GM18526 (cell line): Measurements from ENCODE around the gene MRPS23.

ENCODE experiments used
- POLR2A ChIP-seq: IDR thresholded peaks from 3 replicates; pipeline ENCODE4 v1.6.1; 2011; ENCODE audit not compliant: insufficient read length; ENCODE audit errors: extremely low read depth

MRPS23 gene

GRCh38 chr17:57886020-57886419, 36.2 kb upstream of the MRPS23 start:
- TF ChIP-seq POLR2A = no peak

- TF ChIP-seq POLR2A = no peak
Measured at GRCh38 chr17:57885148-57885915, 35.5 kb upstream of the MRPS23 start.

- no peak for TF ChIP-seq POLR2A
Measured at GRCh38 chr17:57881783-57882351, 32.0 kb upstream of the MRPS23 start.

- no peak for TF ChIP-seq POLR2A
Measured at GRCh38 chr17:57881143-57881542, 31.3 kb upstream of the MRPS23 start.

- no peak for TF ChIP-seq POLR2A
Measured at GRCh38 chr17:57880086-57880456, 30.2 kb upstream of the MRPS23 start.

GRCh38 chr17:57879437-57880085, 29.7 kb upstream of the MRPS23 start:
- TF ChIP-seq POLR2A = no peak

- TF ChIP-seq POLR2A = no peak
Measured at GRCh38 chr17:57877803-57878377, 28.0 kb upstream of the MRPS23 start.

GRCh38 chr17:57876866-57877237, 27.0 kb upstream of the MRPS23 start:
- no peak for TF ChIP-seq POLR2A

GRCh38 chr17:57876023-57876865, 26.4 kb upstream of the MRPS23 start:
- TF ChIP-seq POLR2A = no peak

GRCh38 chr17:57875290-57876022, 25.6 kb upstream of the MRPS23 start:
- no peak for TF ChIP-seq POLR2A

GRCh38 chr17:57874434-57875289, 24.8 kb upstream of the MRPS23 start:
- TF ChIP-seq POLR2A = no peak

GRCh38 chr17:57874058-57874419, 24.2 kb upstream of the MRPS23 start:
- no peak for TF ChIP-seq POLR2A

GRCh38 chr17:57873261-57874057, 23.6 kb upstream of the MRPS23 start:
- no peak for TF ChIP-seq POLR2A
